Measurements from ENCODE around the gene TMTC1. TPM values are rescaled to one million over a fixed set of nuclear protein-coding genes. Genes with fewer than 3 reads are reported as not detected.

The TMTC1 gene
- total and polyA plus RNA-seq, 5 donors from 2014 or later: not detected

DNA sequence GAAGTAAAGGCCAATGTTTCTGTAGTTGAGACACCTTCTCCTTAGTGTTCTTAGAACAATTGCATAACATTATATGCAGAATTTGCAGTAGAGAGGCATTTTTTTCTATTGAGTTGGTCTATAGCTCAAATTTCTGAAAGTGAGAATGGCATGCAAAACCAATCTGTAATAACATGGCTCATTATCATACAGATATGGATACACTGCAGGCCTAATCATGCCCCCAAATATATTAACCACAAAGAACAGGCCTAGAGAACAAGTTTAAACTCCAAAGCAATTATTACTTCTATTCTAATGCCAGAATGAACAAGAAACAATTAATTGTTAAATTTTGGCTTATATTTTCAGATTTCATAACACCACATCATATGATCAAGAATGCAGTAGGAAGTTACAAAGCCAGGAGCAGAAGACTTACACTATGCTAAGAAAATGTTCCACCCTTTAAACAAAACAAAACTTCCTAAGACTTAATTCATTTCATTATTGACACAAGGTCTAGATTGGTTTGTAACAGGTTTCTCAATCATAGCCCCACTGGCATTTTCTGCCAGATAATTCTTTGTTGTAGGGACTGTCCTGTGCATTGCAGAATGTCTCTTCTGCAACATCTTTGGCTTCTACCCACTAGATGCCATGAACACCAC lies 26.9 kb downstream of the TMTC1 start:
- no peak overlapping the region for H3K4me3 ChIP-seq (ENCODE audit: low read depth, low read length)
- DNase-seq: no peak
- Mint-ChIP-seq H3K36me3 (no peaks in the 10 kb centered on the region), H3K4me1 (no peaks in the 10 kb centered on the region), H3K9me3 (peaks cover 0 to 2% (median 0%) of the 10 kb centered on the region in 7 donors), H3K27ac (no peak overlapping the region), H3K4me3 (no peak overlapping the region), H3K27me3 (no peaks in the 10 kb centered on the region)
- no peaks in the 10 kb centered on the region for H3K9me3 ChIP-seq (ENCODE audit: control insufficient read depth in 2 of 2, low read length in 2 of 2)
- no peak overlapping the region for H3K27ac ChIP-seq (ENCODE audit: insufficient read depth, low read length, poor library complexity, severe bottlenecking)
- H3K4me1 ChIP-seq (ENCODE audit: control insufficient read depth, insufficient read depth, low read length, poor library complexity, severe bottlenecking): no peaks in the 10 kb centered on the region
- ATAC-seq (ENCODE audit: low read depth in 2 of 2): no peak
- H3K36me3 ChIP-seq (ENCODE audit: control insufficient read depth, insufficient read depth, low read length): no peaks in the 10 kb centered on the region
- H3K27me3 ChIP-seq (ENCODE audit: control insufficient read depth, insufficient read depth, low read length): no peaks in the 10 kb centered on the region

DNA sequence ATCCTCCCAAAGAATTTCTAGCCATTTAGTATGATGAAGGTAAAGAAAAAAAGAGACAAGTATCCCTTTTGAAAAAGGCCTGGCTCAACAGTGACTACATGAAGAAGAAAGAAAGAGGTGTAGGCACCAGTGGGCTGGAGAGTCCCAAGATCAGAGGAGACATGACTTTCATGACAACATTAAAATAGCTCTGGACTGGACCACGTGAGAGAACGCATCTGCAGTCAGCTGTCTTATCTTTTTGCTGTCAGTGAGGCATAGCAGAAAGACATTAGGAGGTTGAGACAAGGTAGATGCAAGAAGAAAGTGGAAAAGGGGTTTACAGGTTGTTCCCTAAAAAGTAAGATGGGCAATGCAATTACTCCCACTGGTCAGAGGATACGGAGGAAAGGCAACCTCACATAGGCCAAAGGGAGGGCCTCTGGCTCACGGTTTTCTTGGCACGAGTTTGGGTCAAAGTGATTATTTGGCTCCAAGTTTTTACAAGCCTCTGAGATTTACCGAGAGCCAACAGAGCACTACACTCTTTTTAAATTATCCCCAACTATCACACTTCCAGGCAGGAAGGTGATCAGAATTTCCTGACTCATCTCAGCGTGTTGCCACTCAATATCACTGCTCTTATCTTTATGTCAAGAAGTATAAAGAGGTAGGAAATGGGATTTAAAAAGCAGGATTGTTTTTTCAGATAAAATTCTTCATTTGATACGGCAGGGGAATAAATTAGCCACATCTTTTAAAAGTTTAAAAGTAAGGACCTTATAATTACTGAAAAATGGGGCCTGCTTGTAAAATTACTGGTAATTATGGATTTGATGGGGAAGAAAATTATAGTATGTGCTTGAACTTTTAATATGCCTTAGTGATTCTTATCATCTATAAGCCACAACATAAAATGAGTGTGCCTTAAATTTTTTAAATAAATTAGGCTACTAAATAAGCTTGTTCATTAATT lies 29.2 kb downstream of the TMTC1 start:
- Mint-ChIP-seq H3K36me3 (no peaks in the 10 kb centered on the region), H3K27me3 (no peaks in the 10 kb centered on the region), H3K9me3 (peaks cover 0 to 2% (median 0%) of the 10 kb centered on the region in 7 donors), H3K4me3 (no peak overlapping the region), H3K27ac (no peak overlapping the region), H3K4me1 (no peaks in the 10 kb centered on the region)
- H3K36me3 ChIP-seq (ENCODE audit: control insufficient read depth, insufficient read depth, low read length): no peaks in the 10 kb centered on the region
- H3K9me3 ChIP-seq (ENCODE audit: control insufficient read depth in 2 of 2, low read length in 2 of 2): no peaks in the 10 kb centered on the region
- no peak overlapping the region for H3K4me3 ChIP-seq (ENCODE audit: low read depth, low read length)
- DNase-seq (no peak), ATAC-seq (ENCODE audit: low read depth in 2 of 2) (no peak)
- H3K27me3 ChIP-seq (ENCODE audit: control insufficient read depth, insufficient read depth, low read length): no peaks in the 10 kb centered on the region
- H3K27ac ChIP-seq (ENCODE audit: insufficient read depth, low read length, poor library complexity, severe bottlenecking): no peak overlapping the region
- H3K4me1 ChIP-seq (ENCODE audit: control insufficient read depth, insufficient read depth, low read length, poor library complexity, severe bottlenecking): no peaks in the 10 kb centered on the region

DNA sequence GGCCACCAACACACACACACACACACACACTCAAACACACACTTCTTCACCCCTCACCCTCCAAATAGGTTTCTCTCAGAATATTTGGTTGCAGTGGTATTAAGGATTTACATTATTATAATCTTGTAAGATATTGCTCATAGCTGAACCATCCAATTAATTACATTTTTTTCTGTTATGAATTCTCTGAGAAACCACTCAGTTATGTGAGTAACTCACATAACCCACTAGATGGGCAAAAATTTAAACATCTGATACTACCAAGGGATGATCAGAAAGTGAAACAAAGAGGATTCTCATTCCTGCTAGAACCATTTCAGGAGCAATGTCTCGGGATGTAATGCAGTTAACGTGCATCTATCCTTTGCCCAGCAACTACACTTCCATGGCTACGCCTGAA lies 31.6 kb downstream of the TMTC1 start:
- ATAC-seq (ENCODE audit: low read depth in 2 of 2): no peak
- H3K4me3 ChIP-seq (ENCODE audit: low read depth, low read length): no peak overlapping the region
- no peak overlapping the region for H3K27ac Mint-ChIP-seq
- no peak overlapping the region for H3K4me3 Mint-ChIP-seq
- no peaks in the 10 kb centered on the region for H3K4me1 ChIP-seq (ENCODE audit: control insufficient read depth, insufficient read depth, low read length, poor library complexity, severe bottlenecking)
- H3K27me3 ChIP-seq (ENCODE audit: control insufficient read depth, insufficient read depth, low read length): no peaks in the 10 kb centered on the region
- peaks cover 0 to 2% (median 0%) of the 10 kb centered on the region in 7 donors for H3K9me3 Mint-ChIP-seq
- DNase-seq: no peak
- H3K36me3 ChIP-seq (ENCODE audit: control insufficient read depth, insufficient read depth, low read length): no peaks in the 10 kb centered on the region
- no peaks in the 10 kb centered on the region for H3K4me1 Mint-ChIP-seq
- no peaks in the 10 kb centered on the region for H3K27me3 Mint-ChIP-seq
- no peaks in the 10 kb centered on the region for H3K36me3 Mint-ChIP-seq
- no peak overlapping the region for H3K27ac ChIP-seq (ENCODE audit: insufficient read depth, low read length, poor library complexity, severe bottlenecking)
- no peaks in the 10 kb centered on the region for H3K9me3 ChIP-seq (ENCODE audit: control insufficient read depth in 2 of 2, low read length in 2 of 2)

DNA sequence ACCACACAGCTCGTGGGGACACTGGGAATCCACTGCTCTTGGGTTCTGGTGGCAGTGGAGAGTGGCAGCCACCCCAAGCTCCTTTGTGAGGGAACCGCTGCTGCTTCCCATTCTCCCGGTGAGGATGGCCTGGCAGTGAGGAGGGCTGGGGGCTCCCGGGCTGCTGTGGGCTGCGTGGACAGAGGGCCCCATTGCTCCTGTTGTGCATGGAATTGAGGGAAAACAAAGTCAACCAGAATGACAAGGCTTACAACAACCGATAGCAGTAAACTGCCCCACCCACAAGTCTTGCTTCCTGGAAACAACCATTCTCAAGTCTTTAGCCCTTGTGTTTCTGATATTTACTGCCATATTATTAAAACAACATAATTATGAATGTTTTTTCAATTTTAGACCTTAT lies 32.1 kb downstream of the TMTC1 start:
- ATAC-seq (ENCODE audit: low read depth in 2 of 2) (no peak), DNase-seq (no peak)
- no peak overlapping the region for H3K4me3 ChIP-seq (ENCODE audit: low read depth, low read length)
- H3K36me3 ChIP-seq (ENCODE audit: control insufficient read depth, insufficient read depth, low read length): no peaks in the 10 kb centered on the region
- H3K9me3 Mint-ChIP-seq: peaks cover 0 to 2% (median 0%) of the 10 kb centered on the region in 7 donors
- H3K4me3 Mint-ChIP-seq: no peak overlapping the region
- no peaks in the 10 kb centered on the region for H3K27me3 Mint-ChIP-seq
- no peaks in the 10 kb centered on the region for H3K27me3 ChIP-seq (ENCODE audit: control insufficient read depth, insufficient read depth, low read length)
- no peak overlapping the region for H3K27ac Mint-ChIP-seq
- no peak overlapping the region for H3K27ac ChIP-seq (ENCODE audit: insufficient read depth, low read length, poor library complexity, severe bottlenecking)
- no peaks in the 10 kb centered on the region for H3K4me1 ChIP-seq (ENCODE audit: control insufficient read depth, insufficient read depth, low read length, poor library complexity, severe bottlenecking)
- H3K4me1 Mint-ChIP-seq: no peaks in the 10 kb centered on the region
- no peaks in the 10 kb centered on the region for H3K9me3 ChIP-seq (ENCODE audit: control insufficient read depth in 2 of 2, low read length in 2 of 2)
- H3K36me3 Mint-ChIP-seq: no peaks in the 10 kb centered on the region

DNA sequence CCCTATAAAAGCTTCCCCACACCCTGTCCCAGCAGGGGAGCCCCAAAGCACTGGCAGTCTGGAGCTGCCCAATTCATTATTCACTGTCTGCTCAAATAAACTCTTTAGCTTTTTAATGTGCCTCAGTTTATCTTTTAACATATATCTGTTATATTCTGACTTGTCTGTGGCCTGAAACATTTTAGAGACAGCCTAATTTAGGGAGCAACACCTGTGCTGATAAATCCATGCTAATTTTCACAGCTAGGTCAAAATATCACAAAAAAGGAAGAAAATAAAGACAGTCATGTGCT lies 32.9 kb downstream of the TMTC1 start:
- Mint-ChIP-seq H3K4me3 (peak overlapping the region in 1 of 4 donors; percentile 36), H3K4me1 (no peaks in the 10 kb centered on the region), H3K27me3 (no peaks in the 10 kb centered on the region), H3K9me3 (peaks cover 0 to 2% (median 0%) of the 10 kb centered on the region in 7 donors), H3K27ac (no peak overlapping the region), H3K36me3 (no peaks in the 10 kb centered on the region)
- Histone ChIP-seq H3K4me3 (ENCODE audit: low read depth, low read length) (no peak overlapping the region), H3K9me3 (ENCODE audit: control insufficient read depth in 2 of 2, low read length in 2 of 2) (no peaks in the 10 kb centered on the region), H3K36me3 (ENCODE audit: control insufficient read depth, insufficient read depth, low read length) (no peaks in the 10 kb centered on the region), H3K27me3 (ENCODE audit: control insufficient read depth, insufficient read depth, low read length) (no peaks in the 10 kb centered on the region), H3K4me1 (ENCODE audit: control insufficient read depth, insufficient read depth, low read length, poor library complexity, severe bottlenecking) (no peaks in the 10 kb centered on the region), H3K27ac (ENCODE audit: insufficient read depth, low read length, poor library complexity, severe bottlenecking) (no peak overlapping the region)
- DNase-seq (no peak), ATAC-seq (ENCODE audit: low read depth in 2 of 2) (no peak)

DNA sequence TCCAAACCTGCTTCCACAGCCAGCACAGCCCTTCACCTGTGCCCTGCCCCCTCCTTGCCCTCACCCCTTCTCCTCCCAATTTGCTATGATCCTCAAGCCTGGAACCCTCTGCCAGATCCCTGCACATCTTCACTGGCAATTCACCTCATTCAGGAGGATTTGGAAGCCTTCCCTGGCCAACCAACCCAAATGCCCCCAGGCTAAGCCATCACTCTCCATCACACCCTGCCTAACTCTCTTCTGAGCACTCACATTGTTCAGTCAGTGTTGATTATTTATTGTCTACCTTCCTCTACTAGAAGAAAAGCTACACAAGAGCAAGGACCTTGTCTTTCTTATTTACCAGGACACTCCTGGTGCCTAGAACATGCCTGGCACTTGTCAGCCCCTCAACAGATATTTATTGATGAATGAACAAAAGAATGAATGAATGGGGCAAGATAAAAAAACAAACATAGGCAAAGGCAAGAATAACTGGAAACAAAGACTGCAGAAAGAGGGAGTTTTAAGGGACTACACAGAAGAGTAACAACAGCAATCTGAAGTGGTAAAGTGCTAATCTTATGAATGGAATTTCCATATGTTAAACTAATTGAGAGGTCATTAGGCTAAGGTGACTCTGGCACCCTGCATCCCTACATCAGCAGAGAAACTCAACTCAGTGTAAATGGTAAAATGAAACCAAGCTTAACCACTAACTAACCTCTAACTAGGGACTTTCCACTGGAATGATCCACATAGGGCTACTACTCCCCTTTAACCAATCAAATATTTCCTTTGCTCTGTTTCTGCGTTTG lies 33.4 kb downstream of the TMTC1 start:
- Mint-ChIP-seq H3K4me3 (peak overlapping the region in 1 of 4 donors; percentile 36), H3K27me3 (no peaks in the 10 kb centered on the region), H3K9me3 (peaks cover 0 to 2% (median 1%) of the 10 kb centered on the region in 7 donors), H3K36me3 (no peaks in the 10 kb centered on the region), H3K4me1 (no peaks in the 10 kb centered on the region), H3K27ac (no peak overlapping the region)
- DNase-seq (no peak), ATAC-seq (ENCODE audit: low read depth in 2 of 2) (no peak)
- Histone ChIP-seq H3K27ac (ENCODE audit: insufficient read depth, low read length, poor library complexity, severe bottlenecking) (no peak overlapping the region), H3K36me3 (ENCODE audit: control insufficient read depth, insufficient read depth, low read length) (no peaks in the 10 kb centered on the region), H3K4me1 (ENCODE audit: control insufficient read depth, insufficient read depth, low read length, poor library complexity, severe bottlenecking) (no peaks in the 10 kb centered on the region), H3K4me3 (ENCODE audit: low read depth, low read length) (no peak overlapping the region), H3K9me3 (ENCODE audit: control insufficient read depth in 2 of 2, low read length in 2 of 2) (no peaks in the 10 kb centered on the region), H3K27me3 (ENCODE audit: control insufficient read depth, insufficient read depth, low read length) (no peaks in the 10 kb centered on the region)

DNA sequence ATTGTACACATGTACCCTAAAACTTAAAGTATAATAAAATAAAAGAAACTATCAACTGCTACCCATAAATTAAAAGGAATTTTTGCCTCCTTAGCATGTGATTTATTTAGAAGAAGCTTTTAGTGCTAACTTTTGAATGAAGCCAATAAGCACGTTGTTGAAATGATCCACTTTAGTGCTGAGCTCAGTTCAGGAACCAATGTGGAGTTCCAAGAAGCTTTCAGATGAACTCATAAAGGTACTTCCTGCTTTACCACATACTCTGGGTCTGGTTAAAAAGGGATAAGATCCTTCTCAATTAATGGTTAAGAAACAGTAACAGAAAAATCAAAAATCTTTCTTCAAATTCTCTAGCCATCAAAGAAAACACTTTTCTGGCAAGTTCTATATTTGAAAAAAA lies 39.4 kb downstream of the TMTC1 start:
- H3K4me3 ChIP-seq (ENCODE audit: low read depth, low read length): no peak overlapping the region
- no peaks in the 10 kb centered on the region for H3K9me3 ChIP-seq (ENCODE audit: control insufficient read depth in 2 of 2, low read length in 2 of 2)
- Mint-ChIP-seq H3K27me3 (no peaks in the 10 kb centered on the region), H3K4me3 (no peak overlapping the region), H3K36me3 (no peaks in the 10 kb centered on the region), H3K4me1 (no peaks in the 10 kb centered on the region), H3K27ac (no peak overlapping the region), H3K9me3 (peaks cover 0 to 5% (median 1%) of the 10 kb centered on the region in 7 donors)
- H3K36me3 ChIP-seq (ENCODE audit: control insufficient read depth, insufficient read depth, low read length): no peaks in the 10 kb centered on the region
- ATAC-seq (ENCODE audit: low read depth in 2 of 2): no peak
- H3K4me1 ChIP-seq (ENCODE audit: control insufficient read depth, insufficient read depth, low read length, poor library complexity, severe bottlenecking): no peaks in the 10 kb centered on the region
- no peak overlapping the region for H3K27ac ChIP-seq (ENCODE audit: insufficient read depth, low read length, poor library complexity, severe bottlenecking)
- DNase-seq: no peak
- no peaks in the 10 kb centered on the region for H3K27me3 ChIP-seq (ENCODE audit: control insufficient read depth, insufficient read depth, low read length)
